HG03025 (cell line): ENCODE data around the gene DOCK7.

Experiments used
- ATAC-seq: cut with Tn5 transposase; IDR thresholded peaks from one replicate; pipeline ENCODE4 v1.9.1; 2021; ENCODE audit warnings: mild to moderate bottlenecking, moderate library complexity; ENCODE audit not compliant: unreplicated experiment, low FRiP score

DOCK7 gene

DNA sequence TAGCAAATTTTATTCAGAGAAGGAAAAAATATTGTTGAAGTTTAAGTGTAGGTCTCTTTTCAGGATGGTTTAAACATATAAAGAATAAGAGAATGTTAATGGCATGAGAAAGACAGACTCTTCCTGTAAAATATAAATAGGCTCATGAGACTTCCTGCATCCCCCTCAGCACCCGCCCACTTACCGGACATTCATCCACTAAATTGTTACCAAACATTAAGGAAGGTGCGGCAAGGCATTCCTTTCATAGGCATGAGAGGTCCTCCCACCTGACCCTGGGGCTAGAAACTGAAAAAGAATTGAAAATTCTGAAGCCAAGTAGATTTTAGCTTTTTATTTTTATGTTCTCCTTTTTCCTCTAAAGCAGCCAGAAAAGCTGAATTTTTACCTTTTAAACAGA is 261.9 kb downstream of the DOCK7 start:
- ATAC-seq: no peak

DNA sequence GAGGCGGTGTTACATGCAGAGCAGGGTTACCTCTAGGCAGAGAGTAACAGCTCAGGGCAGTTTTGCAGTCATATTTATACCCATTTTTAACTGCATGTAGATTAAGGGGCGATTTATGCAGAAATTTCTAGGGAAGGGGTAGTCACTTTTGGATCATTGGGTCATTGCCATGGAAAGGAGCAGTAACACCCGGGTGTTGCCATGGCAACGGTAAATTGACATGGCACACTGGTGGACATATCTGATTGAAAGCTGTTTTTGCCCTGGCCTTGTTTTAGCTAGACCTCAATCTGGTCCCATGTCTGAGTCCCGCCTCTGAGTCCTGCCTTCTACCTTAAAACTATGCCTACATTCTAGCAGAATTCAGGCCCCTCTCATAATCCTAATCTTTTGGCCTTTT is 263.1 kb downstream of the DOCK7 start:
- no peak for ATAC-seq

DNA sequence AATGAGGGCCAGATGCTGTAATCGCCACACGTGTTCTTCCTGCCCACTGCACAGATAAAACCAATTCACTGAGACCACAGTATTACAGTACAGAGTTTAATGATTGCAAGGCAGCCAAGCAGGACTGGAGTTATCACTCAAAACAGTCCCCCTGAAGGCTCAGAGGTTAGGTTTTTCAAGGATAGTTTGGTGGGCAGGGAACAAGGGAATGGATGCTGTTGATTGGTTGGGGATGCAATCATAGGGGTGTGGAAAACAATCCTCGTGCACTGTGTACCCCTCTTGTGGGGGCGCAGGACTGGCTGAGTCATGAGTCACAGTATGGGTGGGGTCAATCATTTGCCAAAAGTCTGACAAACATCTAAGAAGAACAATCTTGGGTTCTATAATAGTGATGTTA is 263.8 kb downstream of the DOCK7 start:
- ATAC-seq: no peak

GRCh38 chr1:62423580-62424242 is 264.5 kb downstream of the DOCK7 start:
- no peak for ATAC-seq

DNA sequence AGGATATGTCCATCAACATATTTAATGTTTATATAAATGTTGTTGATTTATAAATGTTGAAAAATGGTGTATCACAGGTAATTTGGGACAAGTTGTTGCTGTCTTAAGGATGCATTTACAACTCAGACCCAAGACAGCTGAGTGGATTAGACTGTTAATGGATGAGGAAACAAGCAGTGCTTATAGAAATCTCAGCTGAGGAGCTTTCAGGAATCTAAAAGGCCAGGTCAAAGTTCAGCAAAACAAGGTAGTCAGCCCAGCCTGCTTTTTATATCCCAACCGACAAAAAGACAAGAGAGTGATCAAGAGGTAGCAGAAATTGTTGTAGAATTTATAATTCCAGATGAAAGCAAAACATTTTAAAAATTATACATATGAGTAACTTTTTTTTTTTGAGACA is 268.0 kb downstream of the DOCK7 start:
- no peak for ATAC-seq

GRCh38 chr1:62417351-62417999 is 270.7 kb downstream of the DOCK7 start:
- no peak for ATAC-seq

- ATAC-seq: no peak
Observed at GRCh38 chr1:62415687-62416086, 272.5 kb downstream of the DOCK7 start.

GRCh38 chr1:62407398-62408009 is 280.7 kb downstream of the DOCK7 start:
- no peak for ATAC-seq

DNA sequence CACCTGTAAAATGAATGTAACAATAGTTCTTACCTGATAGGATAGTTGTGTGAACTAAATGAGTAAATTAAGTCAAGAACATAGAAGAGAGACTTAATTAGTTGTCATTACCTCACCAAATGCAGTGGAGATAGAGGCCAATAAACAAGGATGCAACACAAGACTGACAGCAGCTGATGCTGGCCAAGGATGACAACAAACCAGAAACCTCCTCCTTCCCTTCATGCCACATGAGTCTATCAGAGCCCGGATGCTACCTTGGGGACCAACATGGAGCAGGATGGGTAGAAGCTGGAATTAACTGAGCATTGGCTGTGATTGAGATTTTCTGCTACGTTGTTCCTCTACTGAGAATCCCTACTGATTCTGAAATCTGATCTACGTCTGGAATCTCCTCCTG is 281.6 kb downstream of the DOCK7 start:
- ATAC-seq: no peak

GRCh38 chr1:62405247-62405646 is 282.9 kb downstream of the DOCK7 start:
- ATAC-seq: no peak
